BJ (cell line): ENCODE measurements around the gene ADNP2. TPM values are rescaled to one million over a fixed set of nuclear protein-coding genes. Genes with fewer than 3 reads are reported as not detected.

Source experiments
- CTCF ChIA-PET: fragments of 350-600 bp; formaldehyde crosslinking; extraction: SDS; loops from one replicate; lab custom pipeline; 2021; ENCODE audit warnings: antibody characterized with exemption, inconsistent platforms; lab: Yijun Ruan, JAX
- POLR2A ChIA-PET: fragments of 300-600 bp; sonication (Branson Sonifier 250); formaldehyde crosslinking; extraction: SDS; loops from one replicate; lab custom pipeline; 2021; ENCODE audit warnings: antibody characterized with exemption; lab: Charles Lee
- DNase-seq: peaks from one replicate; pipeline ENCODE4 v3.0.0-alpha.2; 2011; ENCODE audit warnings: low read depth
- H3K27me3 ChIP-seq: 2 replicates; pipeline ENCODE4 v1.6.0; 2011; ENCODE audit warnings: low read length; ENCODE audit not compliant: control insufficient read depth, insufficient read depth
- H3K36me3 ChIP-seq: 2 replicates; pipeline ENCODE4 v1.5.1; 2011; ENCODE audit warnings: low read length; ENCODE audit not compliant: control insufficient read depth, insufficient read depth
- H3K4me3 ChIP-seq: 2 replicates; pipeline ENCODE4 v1.5.1; 2011; ENCODE audit warnings: low read depth, mild to moderate bottlenecking, control low read depth, low read length
- CTCF ChIP-seq: IDR thresholded peaks from 2 replicates; pipeline ENCODE4 v1.5.1; 2011; ENCODE audit warnings: low read depth, mild to moderate bottlenecking, control low read depth, inconsistent platforms, low read length, moderate library complexity; ENCODE audit not compliant: insufficient read depth
- polyA plus RNA-seq: library from polyadenylated mRNA; depleted of rRNA; stranded (reverse); fragments of >200 nt; gene quantifications from 2 replicates; pipeline ENCODE4 v1.2.3, GENCODE V29; 2011

The ADNP2 gene
- polyA plus RNA-seq, 1 experiment, result 4.4 TPM

GRCh38 chr18:80088823-80089222 lies 20.2 kb upstream of the ADNP2 start:
- ChIA-PET CTCF (interaction anchor here (1.0 kb wide), 1 partner anchor 18 kb away, joined by 4 read pairs; no protein-coding TSS in a partner anchor), POLR2A (no interaction called here)
- TF ChIP-seq CTCF, result no peak
- DNase-seq, result no peak
- Histone ChIP-seq H3K4me3 (no peak overlapping the region), H3K27me3 (no peaks in the 10 kb centered on the region), H3K36me3 (no peaks in the 10 kb centered on the region)

- Histone ChIP-seq H3K36me3 (no peaks in the 10 kb centered on the region), H3K27me3 (no peaks in the 10 kb centered on the region), H3K4me3 (no peak overlapping the region)
- DNase-seq, result no peak
- no peak for TF ChIP-seq CTCF
- CTCF ChIA-PET, result no interaction called here
- POLR2A ChIA-PET, result no interaction called here
Measured at GRCh38 chr18:80095414-80095813, 13.6 kb upstream of the ADNP2 start.

- no peak for TF ChIP-seq CTCF
- POLR2A ChIA-PET, result no interaction called here
- Histone ChIP-seq H3K4me3 (no peak overlapping the region), H3K27me3 (no peaks in the 10 kb centered on the region), H3K36me3 (no peaks in the 10 kb centered on the region)
- DNase-seq, result no peak
- CTCF ChIA-PET, result no interaction called here
Measured at GRCh38 chr18:80096032-80096565, 13.0 kb upstream of the ADNP2 start.

GRCh38 chr18:80097201-80097600 lies 11.9 kb upstream of the ADNP2 start:
- DNase-seq, result no peak
- Histone ChIP-seq H3K36me3 (no peaks in the 10 kb centered on the region), H3K4me3 (no peak overlapping the region), H3K27me3 (no peaks in the 10 kb centered on the region)
- TF ChIP-seq CTCF, result no peak
- POLR2A ChIA-PET, result no interaction called here
- CTCF ChIA-PET, result no interaction called here

GRCh38 chr18:80103231-80103630 lies 5.8 kb upstream of the ADNP2 start:
- no peak for DNase-seq
- POLR2A ChIA-PET, result no interaction called here
- no peaks in the 10 kb centered on the region for H3K27me3 ChIP-seq
- no peak overlapping the region for H3K4me3 ChIP-seq
- TF ChIP-seq CTCF, result no peak
- no peaks in the 10 kb centered on the region for H3K36me3 ChIP-seq
- CTCF ChIA-PET, result no interaction called here
